Activated CD4-positive, alpha-beta T cell treated with anti-CD3 and anti-CD28 coated beads, Interleukin-2, amount 10 ng/mL, durations not matched to agents 7 days and 5 days (primary cell): ENCODE data around the gene OGFOD3. TPM values are rescaled to one million over a fixed set of nuclear protein-coding genes. Genes with fewer than 3 reads are reported as not detected.

ENCODE experiments used
- CTCF ChIA-PET: fragments of 350-600 bp; sonication (Branson Sonifier 250); formaldehyde crosslinking; loops from one replicate; lab custom pipeline; 2021; ENCODE audit warnings: antibody characterized with exemption; lab: Charles Lee
- POLR2A ChIA-PET: fragments of 350-600 bp; sonication (Branson Sonifier 250); formaldehyde crosslinking; loops from one replicate; lab custom pipeline; 2021; ENCODE audit warnings: antibody characterized with exemption; lab: Charles Lee
- DNase-seq: peaks from one replicate; pipeline ENCODE4 v3.0.0-alpha.2; 2020
- H3K27ac Mint-ChIP-seq: one replicate; pipeline ENCODE4 v1.8.0; 2021; ENCODE audit warnings: mild to moderate bottlenecking, moderate library complexity, mixed read lengths
- H3K27me3 Mint-ChIP-seq: one replicate; pipeline ENCODE4 v1.8.0; 2021; ENCODE audit warnings: mixed read lengths
- H3K36me3 Mint-ChIP-seq: one replicate; pipeline ENCODE4 v1.8.0; 2021; ENCODE audit warnings: low read depth, mixed read lengths
- H3K4me1 Mint-ChIP-seq: one replicate; pipeline ENCODE4 v1.8.0; 2021; ENCODE audit warnings: mixed read lengths
- H3K4me3 Mint-ChIP-seq: one replicate; pipeline ENCODE4 v1.8.0; 2021; ENCODE audit warnings: mild to moderate bottlenecking, moderate library complexity, mixed read lengths
- H3K9me3 Mint-ChIP-seq: one replicate; pipeline ENCODE4 v1.8.0; 2021; ENCODE audit warnings: mixed read lengths
- total RNA-seq, 2 experiments: library from RNA; stranded (reverse); gene quantifications; one replicate each; pipeline ENCODE4 v1.2.3, GENCODE V29; 2021

Gene OGFOD3
- total RNA-seq, 2 experiments from 2014 or later, result 23.8 to 28.0 TPM

DNA sequence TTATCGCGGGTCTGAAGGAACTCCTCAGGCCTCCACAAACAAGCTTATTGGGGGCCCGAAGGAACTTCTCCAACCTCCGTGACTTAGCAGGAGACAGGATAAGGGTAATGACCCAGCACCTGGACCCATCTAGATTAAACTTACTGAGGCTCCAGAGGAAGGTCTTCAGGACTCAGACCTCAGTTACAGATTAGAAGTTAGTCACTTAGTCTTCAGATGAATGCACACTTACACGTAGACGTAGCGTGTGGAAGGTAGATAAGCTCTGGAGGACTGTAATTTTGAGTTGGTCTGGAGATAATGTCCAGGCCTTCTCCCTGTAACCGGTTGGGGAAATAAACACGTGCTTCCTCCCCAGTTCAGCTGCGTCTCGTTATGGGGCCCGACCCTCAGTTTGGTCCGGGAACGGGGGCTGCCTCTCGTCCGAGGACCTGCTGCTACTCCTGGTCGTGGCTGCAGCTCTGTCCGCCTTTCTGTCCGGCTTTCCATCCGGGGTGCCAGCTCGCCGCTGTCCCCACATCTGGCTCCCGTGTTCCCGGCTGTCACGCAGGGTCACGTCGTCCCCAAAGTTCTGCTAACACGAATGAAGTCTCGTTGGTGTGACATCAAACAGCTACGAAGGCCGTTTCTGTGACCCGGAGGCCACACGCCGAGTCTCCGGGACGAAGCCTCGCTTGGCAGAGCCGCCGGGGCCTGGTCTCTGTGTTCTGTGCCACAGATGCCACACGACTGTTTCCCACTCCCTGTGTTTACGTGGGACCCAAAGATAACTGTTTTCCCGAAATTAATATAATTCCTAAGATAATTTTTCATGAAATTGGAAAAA lies 73.0 kb downstream of the OGFOD3 start:
- ChIA-PET CTCF (interaction anchor here (1.0 to 1.5 kb wide), 5 partner anchors 12 to 65 kb away, joined by 3 to 6 read pairs (median 4); partner anchors contain the start of gene SECTM1), POLR2A (no interaction called here)
- no peak for DNase-seq
- Mint-ChIP-seq H3K4me1 (peaks cover 7% of the 10 kb centered on the region), H3K27ac (no peak overlapping the region), H3K4me3 (no peak overlapping the region), H3K9me3 (peaks cover 4% of the 10 kb centered on the region), H3K36me3 (no peaks in the 10 kb centered on the region), H3K27me3 (peaks cover 2% of the 10 kb centered on the region)

GRCh38 chr17:82344175-82344907 lies 74.0 kb downstream of the OGFOD3 start:
- DNase-seq, result no peak
- peaks cover 4% of the 10 kb centered on the region for H3K9me3 Mint-ChIP-seq
- CTCF ChIA-PET, result interaction anchor here (0.7 to 1.5 kb wide), 8 partner anchors 8 to 108 kb away, joined by 3 to 6 read pairs (median 4); partner anchors contain the start of gene SECTM1
- no peaks in the 10 kb centered on the region for H3K36me3 Mint-ChIP-seq
- no peak overlapping the region for H3K4me3 Mint-ChIP-seq
- H3K4me1 Mint-ChIP-seq, result peaks cover 7% of the 10 kb centered on the region
- H3K27me3 Mint-ChIP-seq, result peaks cover under 1% of the 10 kb centered on the region
- POLR2A ChIA-PET, result no interaction called here
- H3K27ac Mint-ChIP-seq, result no peak overlapping the region

DNA sequence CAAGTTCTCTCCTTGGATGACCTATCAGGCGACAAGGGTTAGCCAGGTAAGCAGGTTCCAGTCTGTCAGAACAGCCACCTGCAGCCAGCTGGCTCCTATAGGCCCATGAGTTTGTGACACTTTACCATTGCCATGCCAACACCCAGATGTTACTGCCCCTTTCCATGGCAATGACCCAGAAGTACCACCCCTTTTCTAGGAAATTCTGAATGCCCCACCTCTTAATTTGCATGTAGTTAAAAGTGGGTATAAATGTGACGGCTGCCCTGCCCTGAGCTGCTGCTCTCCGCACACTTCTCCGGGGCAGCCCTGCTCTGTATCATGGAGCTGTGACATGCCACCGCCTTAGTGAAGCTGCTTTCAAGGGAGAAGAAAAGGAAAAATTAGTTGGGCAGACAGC lies 74.8 kb downstream of the OGFOD3 start:
- CTCF ChIA-PET, result interaction anchor here (0.6 to 1.5 kb wide), 5 partner anchors 9 to 148 kb away, joined by 3 to 6 read pairs (median 4); partner anchors contain the start of gene SECTM1
- Mint-ChIP-seq H3K27me3 (no peaks in the 10 kb centered on the region), H3K4me3 (no peak overlapping the region), H3K36me3 (no peaks in the 10 kb centered on the region), H3K27ac (no peak overlapping the region), H3K9me3 (peaks cover 4% of the 10 kb centered on the region), H3K4me1 (peaks cover 14% of the 10 kb centered on the region)
- POLR2A ChIA-PET, result no interaction called here
- no peak for DNase-seq

DNA sequence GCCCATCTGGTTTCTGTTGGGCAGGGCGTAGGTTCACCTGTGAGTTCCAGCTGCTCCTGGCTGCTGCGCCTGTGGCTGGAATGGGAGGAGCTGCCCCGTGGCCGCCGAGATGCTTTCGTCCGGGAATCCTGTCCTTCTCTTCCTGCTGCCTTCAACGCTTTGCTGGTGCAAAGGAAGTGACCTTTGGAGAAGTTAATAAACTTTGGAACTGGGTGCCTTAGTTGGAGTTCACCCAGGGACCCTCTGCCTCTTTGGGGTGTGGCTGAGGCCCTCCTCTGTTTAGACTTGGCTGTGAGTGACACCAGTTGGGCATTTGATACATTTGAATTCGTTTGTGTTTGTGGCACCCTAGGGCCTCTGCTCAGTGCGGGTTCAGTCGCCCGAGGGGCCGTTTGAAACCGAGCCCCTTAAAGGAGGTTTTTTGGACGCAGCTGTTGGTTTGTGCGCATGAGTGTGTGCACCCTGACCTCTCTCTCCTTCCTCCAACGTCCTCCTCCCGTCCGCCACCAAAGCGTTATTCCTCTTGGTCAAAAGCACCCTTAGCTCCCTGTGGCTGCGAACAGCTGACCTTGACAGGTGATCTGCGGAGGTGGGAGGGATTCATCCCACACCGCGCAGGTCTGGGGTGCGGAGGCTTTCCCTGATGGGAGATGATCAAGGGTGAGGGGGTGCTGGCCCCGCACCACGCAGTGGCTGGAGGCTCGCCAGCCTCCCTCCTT lies 75.9 kb downstream of the OGFOD3 start:
- no peak for DNase-seq
- H3K27me3 Mint-ChIP-seq, result no peaks in the 10 kb centered on the region
- H3K4me1 Mint-ChIP-seq, result peaks cover 16% of the 10 kb centered on the region
- H3K27ac Mint-ChIP-seq, result no peak overlapping the region
- H3K4me3 Mint-ChIP-seq, result no peak overlapping the region
- H3K9me3 Mint-ChIP-seq, result peaks cover 4% of the 10 kb centered on the region
- no peaks in the 10 kb centered on the region for H3K36me3 Mint-ChIP-seq
- CTCF ChIA-PET, result interaction anchor here (1.5 kb wide), 1 partner anchor 8 kb away, joined by 6 read pairs; the partner anchor contains the start of gene SECTM1
- POLR2A ChIA-PET, result no interaction called here

DNA sequence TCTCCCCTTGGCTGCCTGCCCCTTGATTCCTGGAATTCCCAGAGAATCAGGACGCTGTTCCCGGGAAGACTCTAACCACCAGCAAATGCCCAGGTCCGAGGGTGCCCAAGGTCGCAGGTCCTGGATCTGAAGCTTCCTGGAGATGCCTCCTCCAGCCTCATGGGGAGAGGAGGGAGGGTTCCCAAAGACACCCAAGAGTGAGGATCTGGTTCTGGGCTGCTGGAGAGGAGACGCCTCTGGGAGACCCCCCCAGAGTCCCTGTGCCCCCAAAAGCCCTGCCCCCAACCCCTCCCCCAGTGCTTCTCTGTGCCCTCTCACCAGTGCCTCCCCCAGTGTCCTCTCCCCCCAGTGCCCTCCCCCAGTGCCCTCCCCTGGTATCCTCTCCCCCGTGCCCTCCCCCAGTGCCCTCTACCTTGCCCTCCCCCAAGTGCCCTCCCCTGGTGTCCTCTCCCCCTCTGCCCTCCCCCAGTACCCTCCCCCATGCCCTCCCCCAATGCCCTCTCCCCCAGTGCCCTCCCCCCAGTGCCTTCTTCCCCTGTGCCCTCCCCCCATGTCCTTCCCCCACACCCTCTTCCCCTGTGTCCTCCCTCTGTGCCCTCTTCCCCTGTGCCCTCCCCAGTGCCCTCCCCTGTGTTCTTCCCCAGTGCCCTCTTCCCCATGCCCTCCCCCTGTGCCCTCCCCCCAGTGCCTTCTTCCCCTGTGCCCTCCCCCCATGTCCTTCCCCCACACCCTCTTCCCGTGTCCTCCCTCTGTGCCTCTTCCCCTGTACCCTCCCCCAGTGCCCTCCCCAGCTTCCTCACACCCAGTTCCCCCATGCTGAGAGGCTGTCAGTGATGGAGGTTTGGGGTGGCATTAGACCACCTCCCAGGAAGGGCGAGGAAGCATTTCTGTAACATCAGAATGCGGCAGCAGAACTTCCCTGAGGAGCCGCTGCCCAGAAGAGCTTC lies 78.5 kb downstream of the OGFOD3 start:
- no peak for DNase-seq
- Mint-ChIP-seq H3K9me3 (peaks cover 4% of the 10 kb centered on the region), H3K36me3 (no peaks in the 10 kb centered on the region), H3K27me3 (no peaks in the 10 kb centered on the region), H3K4me1 (peaks cover 24% of the 10 kb centered on the region), H3K4me3 (no peak overlapping the region), H3K27ac (no peak overlapping the region)
- CTCF ChIA-PET, result interaction anchor here (1.3 kb wide), 1 partner anchor 11 kb away, joined by 3 read pairs; no protein-coding TSS in a partner anchor
- POLR2A ChIA-PET, result no interaction called here

Other genes with a start within 250 kb of the OGFOD3 start
- 10 to 100 TPM; 60.5 to 69.7 TPM for gene CCDC57, start 205.7 kb downstream of the OGFOD3 start, total RNA-seq
- 100 to 1,000 TPM; 104 to 140 TPM for gene SLC16A3, start 189.5 kb downstream of the OGFOD3 start, total RNA-seq
- 100 to 1,000 TPM; 115 to 142 TPM for gene CSNK1D, start 144.9 kb downstream of the OGFOD3 start, total RNA-seq
- 100 to 1,000 TPM; 285 to 292 TPM for gene CD7, start 101.0 kb downstream of the OGFOD3 start, total RNA-seq
- gene SECTM1, start 84.8 kb downstream of the OGFOD3 start, total RNA-seq, result 10 to 100 TPM; 16.4 TPM
- under 1 TPM in 1 of 2 experiments, not detected in 1; 0.10 TPM for gene TEX19, start 59.3 kb downstream of the OGFOD3 start, total RNA-seq
- not detected for gene UTS2R, start 46.8 kb downstream of the OGFOD3 start, total RNA-seq
- 10 to 100 TPM; 65.5 to 70.2 TPM for gene HEXD, start 239 bp downstream of the OGFOD3 start, total RNA-seq
- gene CYBC1, start 32.2 kb upstream of the OGFOD3 start, total RNA-seq, result 100 to 1,000 TPM; 300 to 324 TPM
- 100 to 1,000 TPM; 105 to 117 TPM for gene NARF, start 40.2 kb upstream of the OGFOD3 start, total RNA-seq
- 10 to 100 TPM; 59.6 to 63.2 TPM for gene FOXK2, start 101.1 kb upstream of the OGFOD3 start, total RNA-seq
- 10 to 100 TPM; 33.5 to 36.4 TPM for gene WDR45B, start 229.9 kb upstream of the OGFOD3 start, total RNA-seq